Neuron (in vitro differentiated cells): ENCODE data around the gene ZNF606.
A peak's percentile ranks its signal among the peaks of the same experiment; 100 is the strongest.
"Not testable (repeated sequence)": the region's sequence is repeated elsewhere in the genome, so short reads cannot be mapped to it uniquely, and the experiment has no call there.

Source experiments
- H2AFZ ChIP-seq: one replicate; pipeline ENCODE4 v1.6.1; 2013; ENCODE audit warnings: low read depth, mild to moderate bottlenecking, inconsistent platforms, low read length, moderate library complexity
- H3K27me3 ChIP-seq: one replicate; pipeline ENCODE4 v1.6.1; 2013; ENCODE audit warnings: low read length; ENCODE audit not compliant: insufficient read depth
- H3K36me3 ChIP-seq: one replicate; pipeline ENCODE4 v1.6.1; 2013; ENCODE audit warnings: low read length; ENCODE audit not compliant: insufficient read depth
- H3K4me1 ChIP-seq: one replicate; pipeline ENCODE4 v1.6.1; 2013; ENCODE audit warnings: low read length; ENCODE audit not compliant: insufficient read depth
- H3K4me3 ChIP-seq: 2 replicates; pipeline ENCODE4 v1.5.1; 2013; ENCODE audit warnings: mild to moderate bottlenecking, low read length, moderate library complexity
- H3K9me3 ChIP-seq: one replicate; pipeline ENCODE4 v1.6.1; 2013; ENCODE audit warnings: low read length

The ZNF606 gene

GRCh38 chr19:58034477-58034793 is 31.8 kb upstream of the ZNF606 start:
- H3K27me3 ChIP-seq, result no peaks in the 10 kb centered on the region
- peaks cover 11% of the 10 kb centered on the region for H3K9me3 ChIP-seq
- no peaks in the 10 kb centered on the region for H3K4me1 ChIP-seq
- H2AFZ ChIP-seq, result no peak overlapping the region
- peak overlapping the region; percentile 49 for H3K4me3 ChIP-seq
- H3K36me3 ChIP-seq, result no peaks in the 10 kb centered on the region

GRCh38 chr19:58033741-58034476 is 31.3 kb upstream of the ZNF606 start, which contains the start of gene ZSCAN1:
Gene ZSCAN1 (plus strand): TSS chr19:58034025. CDS start chr19:58037837, 3,812 bp downstream.
- peaks cover 11% of the 10 kb centered on the region for H3K9me3 ChIP-seq
- peak within 1 kb of the TSS; percentile 49 for H3K4me3 ChIP-seq
- H3K36me3 ChIP-seq, result no peaks in the 10 kb centered on the region
- no peaks in the 10 kb centered on the region for H3K27me3 ChIP-seq
- H2AFZ ChIP-seq, result peak within 1 kb of the TSS; percentile 39
- H3K4me1 ChIP-seq, result no peaks in the 10 kb centered on the region

DNA sequence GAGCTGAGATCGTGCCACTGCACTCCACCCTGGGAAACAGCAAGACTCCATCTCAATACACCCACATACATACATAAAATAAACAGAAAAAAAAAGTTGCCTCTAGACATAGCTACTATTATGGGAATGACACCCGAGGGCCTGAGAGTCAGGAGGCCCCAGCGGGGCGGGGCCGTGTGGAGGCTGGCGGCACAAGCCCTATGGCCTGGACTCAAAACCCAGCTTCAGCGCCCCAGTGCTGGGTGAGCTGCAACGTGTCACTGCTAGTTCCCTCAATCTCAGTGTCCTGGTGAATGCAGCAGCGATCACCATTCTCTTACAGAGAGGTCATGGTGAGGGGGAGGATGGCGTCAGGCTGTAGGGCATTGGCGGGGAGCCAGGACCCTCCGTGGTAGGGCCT is 22.0 kb upstream of the ZNF606 start:
- Histone ChIP-seq H3K9me3 (peaks cover 12% of the 10 kb centered on the region), H3K36me3 (no peaks in the 10 kb centered on the region), H3K4me3 (no peak overlapping the region), H3K27me3 (no peaks in the 10 kb centered on the region), H3K4me1 (no peaks in the 10 kb centered on the region), H2AFZ (no peak overlapping the region)

GRCh38 chr19:58022283-58022660 is 19.7 kb upstream of the ZNF606 start:
- H3K9me3 ChIP-seq, result peaks cover 16% of the 10 kb centered on the region
- H3K4me1 ChIP-seq, result no peaks in the 10 kb centered on the region
- H3K27me3 ChIP-seq, result no peaks in the 10 kb centered on the region
- H3K36me3 ChIP-seq, result no peaks in the 10 kb centered on the region
- H2AFZ ChIP-seq, result no peak overlapping the region
- H3K4me3 ChIP-seq, result no peak overlapping the region

DNA sequence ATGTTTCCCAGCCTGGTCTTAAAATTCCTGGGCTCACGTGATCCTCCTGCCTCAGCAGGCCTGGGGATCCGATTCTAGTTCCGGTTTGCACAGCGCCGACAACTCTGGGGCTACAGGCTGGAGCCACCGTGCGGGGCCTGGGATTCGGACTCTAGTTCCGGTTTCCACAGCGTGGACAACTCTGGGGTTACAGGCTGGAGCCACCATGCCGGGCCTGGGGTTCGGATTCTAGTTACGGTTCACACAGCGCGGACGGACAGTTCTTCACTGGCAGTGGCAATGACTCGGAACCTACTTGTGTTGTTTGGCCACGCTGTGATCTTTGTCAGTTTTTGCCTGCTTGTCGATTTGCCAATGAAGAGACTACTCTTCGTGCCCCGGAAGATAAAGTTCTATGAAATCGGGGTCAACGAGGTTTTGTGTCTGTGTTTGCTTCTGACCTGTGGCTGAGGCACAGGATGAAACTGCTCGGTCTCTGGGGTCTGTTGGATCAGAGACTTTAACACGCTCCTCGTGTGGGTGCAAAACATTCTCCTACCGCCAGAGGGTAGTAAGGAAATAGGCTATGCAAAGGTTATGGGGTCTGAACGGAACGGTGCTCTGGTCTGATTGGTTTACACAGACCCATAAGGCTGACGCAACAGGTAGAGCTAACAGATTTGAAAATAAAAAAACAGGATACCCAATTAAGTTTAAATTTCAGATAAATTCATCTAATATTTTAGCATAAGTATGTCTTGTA is 19.1 kb upstream of the ZNF606 start:
- Histone ChIP-seq H3K4me1 (no peaks in the 10 kb centered on the region), H2AFZ (no peak overlapping the region), H3K9me3 (peaks cover 16% of the 10 kb centered on the region), H3K4me3 (no peak overlapping the region), H3K27me3 (no peaks in the 10 kb centered on the region), H3K36me3 (no peaks in the 10 kb centered on the region)

DNA sequence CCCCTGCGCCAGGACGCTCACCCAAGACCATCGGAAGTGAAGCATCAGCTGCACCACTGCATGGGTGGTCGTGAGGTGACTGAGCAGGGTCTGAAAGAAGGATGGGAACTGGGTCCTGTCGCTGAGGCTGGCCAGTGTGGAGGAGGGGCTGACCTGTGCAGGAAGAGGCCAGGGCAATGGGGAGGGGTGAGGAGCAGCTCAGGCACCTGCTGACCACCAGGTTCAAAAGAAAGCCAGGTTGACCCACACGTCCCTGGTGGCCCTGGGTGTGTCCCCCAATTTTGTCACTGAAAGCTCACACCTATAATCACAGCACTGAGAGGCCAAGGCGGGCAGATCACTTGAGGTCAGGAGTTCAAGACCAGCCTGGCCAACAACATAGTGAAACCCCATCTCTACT is 17.5 kb upstream of the ZNF606 start:
- H3K4me3 ChIP-seq, result no peak overlapping the region
- H3K36me3 ChIP-seq, result no peaks in the 10 kb centered on the region
- H3K9me3 ChIP-seq, result peaks cover 15% of the 10 kb centered on the region
- H2AFZ ChIP-seq, result no peak overlapping the region
- no peaks in the 10 kb centered on the region for H3K4me1 ChIP-seq
- H3K27me3 ChIP-seq, result no peaks in the 10 kb centered on the region

- H3K4me1 ChIP-seq, result no peaks in the 10 kb centered on the region
- H2AFZ ChIP-seq, result no peak overlapping the region
- H3K36me3 ChIP-seq, result peaks cover 9% of the 10 kb centered on the region
- H3K4me3 ChIP-seq, result no peak overlapping the region
- H3K27me3 ChIP-seq, result no peaks in the 10 kb centered on the region
- peaks cover 21% of the 10 kb centered on the region for H3K9me3 ChIP-seq
Observed at GRCh38 chr19:58014141-58014540, 11.5 kb upstream of the ZNF606 start.

- peaks cover 33% of the 10 kb centered on the region for H3K36me3 ChIP-seq
- H3K4me1 ChIP-seq, result no peaks in the 10 kb centered on the region
- H3K4me3 ChIP-seq, result no peak overlapping the region
- H2AFZ ChIP-seq, result no peak overlapping the region
- peaks cover 46% of the 10 kb centered on the region for H3K9me3 ChIP-seq
- no peaks in the 10 kb centered on the region for H3K27me3 ChIP-seq
Observed at GRCh38 chr19:58010507-58010906, 7.9 kb upstream of the ZNF606 start.

- Histone ChIP-seq H2AFZ (no peak overlapping the region), H3K36me3 (peaks cover 40% of the 10 kb centered on the region), H3K4me3 (no peak overlapping the region), H3K4me1 (no peaks in the 10 kb centered on the region), H3K27me3 (no peaks in the 10 kb centered on the region), H3K9me3 (peaks cover 53% of the 10 kb centered on the region)
Observed at GRCh38 chr19:58009666-58010301, 7.2 kb upstream of the ZNF606 start.

- Histone ChIP-seq H3K27me3 (no peaks in the 10 kb centered on the region), H2AFZ (no peak overlapping the region), H3K9me3 (peaks cover 58% of the 10 kb centered on the region), H3K4me1 (no peaks in the 10 kb centered on the region), H3K4me3 (no peak overlapping the region), H3K36me3 (peaks cover 45% of the 10 kb centered on the region)
Observed at GRCh38 chr19:58009301-58009665, 6.7 kb upstream of the ZNF606 start.

DNA sequence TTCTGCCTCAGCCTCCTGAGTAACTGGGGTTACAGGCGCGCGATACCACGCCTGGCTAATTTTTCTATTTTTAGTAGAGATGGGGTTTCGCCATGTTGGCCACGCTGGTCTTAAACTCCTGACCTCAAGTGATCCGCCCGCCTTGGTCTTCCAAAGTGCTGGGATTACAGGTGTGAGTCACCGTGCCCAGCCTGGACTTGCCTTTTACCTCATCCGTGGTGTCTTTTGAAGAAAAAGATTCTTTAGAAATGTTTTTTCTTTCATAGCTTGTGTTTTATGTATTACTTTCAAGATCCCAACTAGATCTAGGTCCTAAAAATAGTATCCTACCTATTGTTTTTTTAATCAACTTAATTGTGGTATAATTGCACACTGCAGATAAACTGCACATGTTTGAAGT is 6.3 kb upstream of the ZNF606 start:
- not testable (repeated sequence) for H3K4me3 ChIP-seq, H3K27me3 ChIP-seq, H3K4me1 ChIP-seq, H2AFZ ChIP-seq
- H3K9me3 ChIP-seq, result peaks cover 63% of the 10 kb centered on the region
- peaks cover 49% of the 10 kb centered on the region for H3K36me3 ChIP-seq

- no peak overlapping the region for H3K4me3 ChIP-seq
- peaks cover 55% of the 10 kb centered on the region for H3K9me3 ChIP-seq
- H3K4me1 ChIP-seq, result peaks cover 4% of the 10 kb centered on the region
- no peak overlapping the region for H2AFZ ChIP-seq
- peaks cover 46% of the 10 kb centered on the region for H3K36me3 ChIP-seq
- no peaks in the 10 kb centered on the region for H3K27me3 ChIP-seq
Observed at GRCh38 chr19:58007285-58007684, 4.7 kb upstream of the ZNF606 start.

DNA sequence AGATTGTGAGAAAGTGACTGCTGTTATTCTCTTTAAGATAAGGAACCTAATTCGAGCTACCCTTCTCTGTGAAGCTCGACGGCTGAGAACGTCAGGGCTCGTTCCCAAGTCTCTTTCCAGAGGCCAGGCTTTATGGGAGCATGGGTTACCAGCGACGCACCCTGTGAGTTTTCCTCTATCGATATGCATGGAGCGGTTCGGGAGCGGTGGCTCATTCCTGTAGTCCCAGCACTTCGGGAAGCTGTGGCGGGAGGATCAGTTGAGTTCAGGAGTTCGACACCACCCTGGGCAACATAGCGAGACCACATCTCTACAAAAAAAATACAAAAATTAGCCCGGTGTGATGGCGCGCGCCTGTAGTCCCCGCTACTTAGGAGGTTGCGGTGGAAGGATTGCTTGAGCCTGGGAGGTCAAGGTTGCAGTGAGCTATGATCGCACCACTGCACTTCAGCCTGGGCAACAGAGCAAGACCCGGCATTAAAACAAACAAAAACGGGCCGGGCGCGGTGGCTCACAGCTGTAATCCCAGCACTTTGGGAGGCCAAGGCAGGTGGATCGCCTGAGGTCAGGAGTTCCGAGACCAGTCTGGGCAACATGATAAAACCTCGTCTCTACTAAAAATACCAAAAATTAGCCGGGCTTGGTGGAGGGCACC is 681 bp upstream of the ZNF606 start:
- Histone ChIP-seq H3K4me3 (peak overlapping the region; percentile 95), H3K4me1 (peaks cover 10% of the 10 kb centered on the region), H2AFZ (peak overlapping the region; percentile 82), H3K27me3 (no peaks in the 10 kb centered on the region), H3K36me3 (peaks cover 68% of the 10 kb centered on the region), H3K9me3 (peaks cover 71% of the 10 kb centered on the region)
